Neuronal stem cell (in vitro differentiated cells): ENCODE results near the gene TPST2.
A peak's percentile ranks its signal among the peaks of the same experiment; 100 is the strongest.

ENCODE experiments used
- DNase-seq: peaks from one replicate; pipeline ENCODE4 v3.0.0-alpha.2; 2013; ENCODE audit warnings: low spot score
- H2AFZ ChIP-seq: one replicate; pipeline ENCODE4 v1.6.1; 2013; ENCODE audit warnings: mild to moderate bottlenecking, low read length, inconsistent platforms
- H2AK5ac ChIP-seq: 2 replicates; pipeline ENCODE4 v1.6.1; 2013; ENCODE audit warnings: low read depth, mild to moderate bottlenecking, inconsistent platforms, low read length, moderate library complexity, mixed read lengths
- H2BK120ac ChIP-seq: 2 replicates; pipeline ENCODE4 v1.6.1; 2013; ENCODE audit warnings: low read depth, mild to moderate bottlenecking, inconsistent platforms, low read length, moderate library complexity, mixed read lengths
- H2BK12ac ChIP-seq: one replicate; pipeline ENCODE4 v1.6.1; 2013; ENCODE audit warnings: low read length, inconsistent platforms
- H2BK15ac ChIP-seq: 2 replicates; pipeline ENCODE4 v1.6.1; 2013; ENCODE audit warnings: mild to moderate bottlenecking, low read length, inconsistent platforms, mixed read lengths
- H2BK5ac ChIP-seq: one replicate; pipeline ENCODE4 v1.6.1; 2013; ENCODE audit warnings: inconsistent platforms, mild to moderate bottlenecking, low read length, moderate library complexity
- H3K14ac ChIP-seq: one replicate; pipeline ENCODE4 v1.6.1; 2013; ENCODE audit warnings: low read length, inconsistent platforms
- H3K18ac ChIP-seq: 2 replicates; pipeline ENCODE4 v1.6.1; 2013; ENCODE audit warnings: low read length, inconsistent platforms
- H3K23ac ChIP-seq: 2 replicates; pipeline ENCODE4 v1.6.1; 2013; ENCODE audit warnings: low read depth, mild to moderate bottlenecking, mixed read lengths, low read length, inconsistent platforms; ENCODE audit not compliant: poor library complexity
- H3K27ac ChIP-seq: replicated peaks from 3 replicates; pipeline ENCODE4 v1.5.1; 2013; ENCODE audit warnings: low read length, inconsistent platforms
- H3K27me3 ChIP-seq, 3 experiments: 2 replicates each; pipeline ENCODE4 v1.6.1; 2013; ENCODE audit warnings: low read length in 3 of 3, mild to moderate bottlenecking in 2 of 3, inconsistent platforms in 1 of 3, low read depth in 1 of 3, mixed read lengths in 1 of 3, moderate library complexity in 1 of 3; ENCODE audit not compliant: control insufficient read depth in 3 of 3, insufficient read depth in 3 of 3
- H3K36me3 ChIP-seq, 2 donors: replicated peaks in 1 of 2; 2 replicates each; pipeline ENCODE4 v1.6.1; 2013; ENCODE audit warnings: low read length in 2 of 2; ENCODE audit not compliant: control insufficient read depth in 2 of 2, insufficient read depth in 2 of 2
- H3K4ac ChIP-seq: 2 replicates; pipeline ENCODE4 v1.6.1; 2013; ENCODE audit warnings: inconsistent platforms, mild to moderate bottlenecking, low read length, moderate library complexity
- H3K4me1 ChIP-seq, 2 donors: 1 replicate in 1 of 2; 2 replicates in 1 of 2; pipeline ENCODE4 v1.6.1; 2013; ENCODE audit warnings: low read length in 2 of 2, low read depth in 1 of 2; ENCODE audit not compliant: control insufficient read depth in 2 of 2, insufficient read depth in 1 of 2
- H3K4me2 ChIP-seq: one replicate; pipeline ENCODE4 v1.6.1; 2013; ENCODE audit warnings: mild to moderate bottlenecking, low read length, inconsistent platforms; ENCODE audit not compliant: insufficient read depth, poor library complexity, severe bottlenecking
- H3K4me3 ChIP-seq, 2 donors: 2 replicates each; pipeline ENCODE4 v1.5.1; 2013; ENCODE audit warnings: low read length in 2 of 2, mild to moderate bottlenecking in 2 of 2, inconsistent platforms in 1 of 2, moderate library complexity in 1 of 2
- H3K79me1 ChIP-seq: one replicate; pipeline ENCODE4 v1.6.1; 2013; ENCODE audit warnings: low read depth, mild to moderate bottlenecking, inconsistent platforms, low read length, moderate library complexity
- H3K9ac ChIP-seq: one replicate; pipeline ENCODE4 v1.6.1; 2013; ENCODE audit warnings: mild to moderate bottlenecking, low read depth, low read length, inconsistent platforms; ENCODE audit not compliant: poor library complexity
- H3K9me3 ChIP-seq, 2 donors: replicated peaks in 1 of 2; 2 replicates each; pipeline versions ENCODE3 to v1.6.1; 2013; ENCODE audit warnings: low read length in 2 of 2, mild to moderate bottlenecking in 2 of 2, inconsistent platforms in 1 of 2, low read depth in 1 of 2, mixed read lengths in 1 of 2, moderate library complexity in 1 of 2; ENCODE audit not compliant: control insufficient read depth in 2 of 2, insufficient read depth in 1 of 2
- H4K8ac ChIP-seq: one replicate; pipeline ENCODE4 v1.6.1; 2013; ENCODE audit warnings: low read depth, mild to moderate bottlenecking, inconsistent platforms, low read length, moderate library complexity
- H4K91ac ChIP-seq: one replicate; pipeline ENCODE4 v1.6.1; 2013; ENCODE audit warnings: low read length, low read depth, mild to moderate bottlenecking, inconsistent platforms; ENCODE audit not compliant: poor library complexity
- WGBS, 2 donors: extraction: QIAGEN DNeasy Blood & Tissue Kit; methylation state at CpG; one replicate each; pipeline ENCODE4 v1.1.7; 2013; ENCODE audit warnings: missing lambda C conversion rate in 2 of 2, mixed read lengths in 1 of 2; ENCODE audit not compliant: insufficient read length in 2 of 2, insufficient replicate concordance in 1 of 2; ENCODE audit errors: extremely low coverage in 2 of 2; 5-methylcytosine and 5-hydroxymethylcytosine counted together

TPST2 gene

GRCh38 chr22:26486394-26486793 lies 103.5 kb downstream of the TPST2 start:
- H3K4me3 ChIP-seq, result no peak overlapping the region
- H3K4ac ChIP-seq, result no peak overlapping the region

GRCh38 chr22:26485806-26486390 lies 104.0 kb downstream of the TPST2 start:
- Histone ChIP-seq H3K14ac (no peak overlapping the region), H2AFZ (no peak overlapping the region), H3K79me1 (peaks cover 2% of the 10 kb centered on the region)

More at GRCh38 chr22:26486394-26486793, 103.5 kb downstream of the TPST2 start:
- no peak for DNase-seq
- H3K4me2 ChIP-seq, result no peak overlapping the region
- no peaks in the 10 kb centered on the region for H3K9me3 ChIP-seq
- H2BK12ac ChIP-seq, result no peak overlapping the region
- H3K36me3 ChIP-seq, result peaks cover 19 to 65% of the 10 kb centered on the region in 2 donors
- peaks cover 2% of the 10 kb centered on the region for H3K79me1 ChIP-seq
- H3K9ac ChIP-seq, result no peak overlapping the region
- no peak overlapping the region for H3K23ac ChIP-seq
- H3K18ac ChIP-seq, result no peak overlapping the region
- no peak overlapping the region for H2BK120ac ChIP-seq
- H4K91ac ChIP-seq, result no peak overlapping the region
- H3K27ac ChIP-seq, result no peak overlapping the region
- H3K4me1 ChIP-seq, result peaks cover 6 to 11% of the 10 kb centered on the region in 2 donors
- no peak overlapping the region for H2BK15ac ChIP-seq
- no CpG with 5 or more reads among the region's 5 CpGs for WGBS, 2 donors
- no peak overlapping the region for H2AFZ ChIP-seq
- H3K27me3 ChIP-seq, result no peaks in the 10 kb centered on the region
- no peak overlapping the region for H4K8ac ChIP-seq
- no peak overlapping the region for H2BK5ac ChIP-seq
- no peak overlapping the region for H2AK5ac ChIP-seq
- no peak overlapping the region for H3K14ac ChIP-seq

GRCh38 chr22:26485013-26485412 lies 104.9 kb downstream of the TPST2 start:
- Histone ChIP-seq H2BK120ac (no peak overlapping the region), H2BK5ac (no peak overlapping the region), H3K14ac (no peak overlapping the region), H3K4me3 (no peak overlapping the region), H3K79me1 (peaks cover 5% of the 10 kb centered on the region), H2BK12ac (no peak overlapping the region), H3K27me3 (no peaks in the 10 kb centered on the region), H2BK15ac (no peak overlapping the region), H4K8ac (no peak overlapping the region), H3K4me2 (no peak overlapping the region), H2AK5ac (no peak overlapping the region), H2AFZ (no peak overlapping the region), H3K23ac (no peak overlapping the region), H3K4me1 (peaks cover 8 to 11% of the 10 kb centered on the region in 2 donors), H4K91ac (no peak overlapping the region), H3K36me3 (peaks cover 15 to 66% of the 10 kb centered on the region in 2 donors), H3K9me3 (no peaks in the 10 kb centered on the region), H3K9ac (no peak overlapping the region), H3K4ac (no peak overlapping the region), H3K27ac (no peak overlapping the region), H3K18ac (no peak overlapping the region)
- DNase-seq, result no peak
- no CpG with 5 or more reads among the region's 7 CpGs for WGBS, 2 donors

More at GRCh38 chr22:26485806-26486390, 104.0 kb downstream of the TPST2 start:
- Histone ChIP-seq H4K91ac (no peak overlapping the region), H3K27me3 (no peaks in the 10 kb centered on the region), H3K4me3 (no peak overlapping the region), H3K23ac (no peak overlapping the region), H3K27ac (no peak overlapping the region), H2BK5ac (no peak overlapping the region), H3K4me2 (no peak overlapping the region), H2AK5ac (no peak overlapping the region), H3K9ac (no peak overlapping the region), H3K9me3 (no peaks in the 10 kb centered on the region), H3K4me1 (peaks cover 6 to 11% of the 10 kb centered on the region in 2 donors), H2BK15ac (no peak overlapping the region), H3K4ac (no peak overlapping the region), H3K18ac (no peak overlapping the region), H2BK12ac (no peak overlapping the region), H4K8ac (no peak overlapping the region), H2BK120ac (no peak overlapping the region), H3K36me3 (peaks cover 18 to 65% of the 10 kb centered on the region in 2 donors)
- no peak for DNase-seq
- WGBS, 2 donors, result no CpG with 5 or more reads among the region's 3 CpGs

- Histone ChIP-seq H3K9ac (no peak overlapping the region), H2BK5ac (no peak overlapping the region), H2BK12ac (no peak overlapping the region), H2AK5ac (no peak overlapping the region), H3K4me3 (peak overlapping the region; percentile 82 to 87), H3K4me1 (peaks cover 8 to 14% of the 10 kb centered on the region in 2 donors), H2BK120ac (no peak overlapping the region), H2BK15ac (no peak overlapping the region), H3K4ac (no peak overlapping the region), H3K9me3 (no peaks in the 10 kb centered on the region), H3K18ac (no peak overlapping the region), H3K4me2 (peak overlapping the region; percentile 42), H2AFZ (no peak overlapping the region), H4K8ac (no peak overlapping the region), H3K23ac (no peak overlapping the region), H3K79me1 (peaks cover 5% of the 10 kb centered on the region), H3K14ac (no peak overlapping the region), H3K27ac (no peak overlapping the region), H3K27me3 (no peaks in the 10 kb centered on the region), H3K36me3 (peaks cover 10 to 65% of the 10 kb centered on the region in 2 donors), H4K91ac (no peak overlapping the region)
- WGBS, 2 donors, result no CpG with 5 or more reads among the region's 6 CpGs
- DNase-seq, result no peak
Measured at GRCh38 chr22:26484360-26484706, 105.6 kb downstream of the TPST2 start.
